Urothelium cell line (cell line): ENCODE measurements around the gene POLR1C.
"Not testable (repeated sequence)": the region's sequence is repeated elsewhere in the genome, so short reads cannot be mapped to it uniquely, and the experiment has no call there.

ENCODE experiments used
- DNase-seq: peaks from one replicate; pipeline ENCODE4 v3.0.0; 2011; ENCODE audit warnings: low spot score, mixed read lengths
- FAIRE-seq: peaks from 2 replicates; lab custom pipeline; 2011; peaks lifted over from hg19 to GRCh38; lab: Jason Lieb, UNC

POLR1C gene

DNA sequence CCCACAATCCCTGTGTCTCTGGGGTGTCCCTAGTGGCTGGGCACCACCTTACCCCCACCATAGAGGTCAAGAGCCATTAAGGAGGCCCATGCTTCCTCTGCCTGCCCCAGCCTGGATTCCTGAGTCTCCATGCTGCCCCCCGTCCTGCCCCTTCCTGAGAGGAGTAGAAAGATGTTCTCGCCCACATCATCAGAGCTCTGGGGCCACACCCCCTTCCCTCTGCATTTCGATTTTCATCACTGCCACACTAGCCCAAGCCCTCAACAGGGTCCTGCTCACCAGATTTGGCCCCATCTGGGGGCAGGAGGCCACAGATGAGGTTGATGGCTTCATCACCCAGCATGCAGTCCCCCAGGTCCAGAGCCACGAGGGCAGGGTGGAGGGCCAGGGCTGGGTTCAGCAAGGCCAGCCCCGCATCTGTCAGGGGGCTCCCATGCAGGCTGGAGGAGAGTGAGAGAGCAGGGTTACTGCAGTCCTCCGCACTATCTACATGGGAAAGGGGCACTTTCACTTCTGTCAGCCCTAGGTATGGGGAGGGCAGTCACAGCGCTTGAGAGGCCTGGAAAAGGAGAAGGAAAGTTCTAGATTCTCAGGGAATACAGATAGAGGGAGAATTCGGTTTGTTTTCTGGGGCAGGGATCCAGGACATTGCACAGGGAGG lies 8.3 kb upstream of the POLR1C start:
- FAIRE-seq (no peak), DNase-seq (no peak)

DNA sequence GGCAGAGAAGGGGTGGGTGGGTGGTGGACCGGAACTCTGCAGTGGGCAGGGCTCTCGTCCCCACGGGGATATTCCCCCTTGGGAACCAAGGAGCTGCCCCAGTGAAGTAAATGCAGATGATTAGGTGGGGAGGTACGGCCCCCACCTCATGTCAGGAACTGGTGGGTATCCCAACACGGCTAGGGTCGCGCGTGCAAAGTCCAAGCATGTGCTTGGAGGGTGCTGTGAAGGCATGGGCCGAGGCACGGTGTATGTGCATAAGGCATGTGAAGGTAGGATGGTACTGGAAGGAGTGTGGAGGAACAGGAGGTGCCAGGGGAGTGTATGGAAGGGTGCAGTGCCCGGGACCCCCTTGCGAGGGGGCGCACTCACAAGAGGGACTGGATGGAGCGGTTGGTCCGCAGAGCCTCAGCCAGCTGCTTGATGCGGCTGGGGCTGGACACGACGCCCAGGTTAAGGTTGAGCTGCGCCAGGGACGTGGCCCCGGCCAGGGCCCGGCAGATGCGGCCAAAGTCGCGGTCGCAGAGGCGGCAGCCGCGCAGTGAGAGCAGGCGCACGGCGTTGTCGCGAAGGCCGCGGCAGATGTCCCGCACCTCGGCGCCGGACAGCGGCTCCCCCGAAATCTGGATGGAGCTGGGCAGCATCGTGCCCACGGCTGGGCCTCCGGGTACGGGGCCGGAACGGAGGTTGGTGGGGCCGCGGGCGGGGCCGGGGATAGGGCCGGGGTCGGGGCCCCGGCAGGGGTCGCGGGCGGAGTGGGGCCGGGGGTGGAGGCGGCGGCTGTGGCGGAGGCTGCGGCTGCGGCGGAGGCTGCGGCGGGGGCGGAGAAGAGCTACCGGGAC lies 7.5 kb upstream of the POLR1C start:
- DNase-seq (no peak), FAIRE-seq (no peak)

DNA sequence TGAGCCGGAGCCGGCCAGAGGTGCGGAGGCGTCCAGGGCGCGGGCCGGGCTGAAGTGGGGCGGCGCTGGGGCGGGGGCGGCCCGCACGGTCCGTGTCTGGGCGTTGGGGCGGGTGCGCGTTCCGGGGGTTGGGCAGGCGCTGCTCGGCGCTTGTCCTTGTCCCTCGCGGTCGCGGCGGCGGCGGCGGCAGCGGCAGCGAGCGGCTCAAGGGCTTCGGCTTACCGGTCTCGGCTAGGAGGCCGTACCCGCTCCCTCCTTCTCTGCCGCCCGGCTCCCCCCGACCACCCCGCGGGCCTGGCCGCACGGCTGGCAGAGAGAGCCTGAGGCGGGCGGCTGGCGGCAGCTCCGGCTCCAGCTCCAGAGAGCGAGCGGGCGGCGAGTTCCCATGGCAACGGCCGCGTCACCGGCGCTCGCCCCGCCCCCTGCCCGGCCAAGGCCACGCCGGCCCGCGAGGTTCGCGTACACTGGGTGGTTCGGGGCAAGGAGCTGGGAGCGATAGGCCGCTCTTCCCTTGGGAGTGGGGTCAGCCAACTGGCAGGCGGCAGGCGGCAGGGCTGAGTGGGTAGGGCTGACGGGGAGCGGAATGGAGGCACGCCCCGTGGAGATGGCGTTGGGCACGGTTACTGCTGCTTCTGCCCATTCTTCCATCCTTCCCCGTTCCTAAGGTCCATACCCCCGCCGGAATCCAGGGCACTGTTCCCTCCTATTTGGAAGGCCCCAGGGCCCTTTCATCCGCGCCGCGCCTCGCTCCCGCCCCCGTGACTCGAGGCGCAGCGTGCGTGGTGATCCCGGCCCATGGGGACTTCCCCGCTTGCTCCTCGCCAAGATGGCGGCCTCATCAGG lies 6.7 kb upstream of the POLR1C start, which contains the start of gene LRRC73:
LRRC73 (minus strand) TSS at position 363 of the 843 bp plus-strand sequence. CDS start 561 bp downstream, outside the sequence.
- FAIRE-seq: peak; percentile 91
- DNase-seq: peak; percentile 91

DNA sequence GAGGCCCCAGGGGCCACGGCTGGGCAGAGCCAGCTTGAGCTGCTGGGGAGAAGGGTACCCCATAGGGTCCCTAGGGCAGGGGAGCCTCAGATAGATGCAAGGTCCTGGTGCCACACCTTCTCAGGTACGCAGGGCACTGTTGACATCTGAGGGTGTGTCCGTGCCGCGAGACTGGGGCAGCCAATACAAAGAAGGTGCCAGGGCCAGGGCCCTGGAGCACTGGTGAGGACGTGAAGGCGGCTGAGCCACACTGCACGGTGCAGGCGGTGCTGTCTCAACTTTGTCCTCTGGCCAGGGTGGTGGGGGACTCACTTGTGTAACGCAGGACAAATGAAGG lies 6.1 kb upstream of the POLR1C start:
- FAIRE-seq: no peak

DNA sequence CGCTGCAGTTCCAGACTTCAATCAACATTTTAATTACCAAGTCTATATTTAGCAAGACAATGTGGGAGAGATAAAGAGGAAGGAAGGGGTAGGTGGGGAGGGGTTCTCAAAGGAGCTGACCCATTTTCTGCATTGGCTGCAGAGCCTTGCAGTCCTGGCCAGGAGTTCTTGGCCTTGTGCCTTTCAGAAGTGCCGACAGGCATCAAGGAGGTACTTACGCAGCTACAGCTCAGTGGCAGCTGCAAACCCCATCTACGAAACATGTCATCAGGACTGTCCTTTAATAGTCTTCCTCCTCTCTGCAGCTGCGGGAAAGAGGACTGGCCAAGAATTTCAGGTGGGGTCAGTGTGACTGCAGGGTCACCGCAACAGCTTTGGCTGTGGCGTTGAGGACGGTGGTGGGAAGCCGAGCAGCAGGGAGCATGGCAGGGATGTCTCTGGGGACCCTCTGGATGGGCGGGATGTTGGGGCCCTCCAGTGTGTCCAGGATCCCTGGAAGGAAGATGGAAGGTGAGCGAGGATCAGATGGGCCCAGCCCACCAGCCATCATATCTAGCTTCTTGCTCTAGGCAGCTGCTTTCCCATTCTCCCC lies 5.0 kb upstream of the POLR1C start:
- no peak for DNase-seq
- FAIRE-seq: no peak

More for the DNA sequence above, 6.1 kb upstream of the POLR1C start:
- DNase-seq: no peak

DNA sequence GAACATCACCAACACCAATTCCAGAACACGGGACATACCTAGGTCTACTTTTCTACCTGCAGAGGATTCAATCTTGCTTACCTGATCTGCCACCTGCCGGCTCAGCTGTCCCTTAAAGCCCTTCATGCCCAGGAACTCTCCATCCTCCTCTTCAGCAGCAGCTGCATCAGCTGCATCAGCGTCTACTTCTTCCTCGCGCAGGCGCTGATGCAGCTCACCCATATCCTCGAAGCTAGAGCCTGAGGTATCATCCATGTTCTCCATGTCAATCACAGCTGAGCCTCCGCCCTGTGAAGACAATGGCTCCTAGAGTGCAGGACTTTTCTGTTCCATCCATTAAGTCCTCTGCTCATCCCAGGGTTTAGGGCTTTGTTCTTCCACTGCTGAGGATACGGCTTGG lies 1.1 kb upstream of the POLR1C start:
- DNase-seq (no peak), FAIRE-seq (no peak)

DNA sequence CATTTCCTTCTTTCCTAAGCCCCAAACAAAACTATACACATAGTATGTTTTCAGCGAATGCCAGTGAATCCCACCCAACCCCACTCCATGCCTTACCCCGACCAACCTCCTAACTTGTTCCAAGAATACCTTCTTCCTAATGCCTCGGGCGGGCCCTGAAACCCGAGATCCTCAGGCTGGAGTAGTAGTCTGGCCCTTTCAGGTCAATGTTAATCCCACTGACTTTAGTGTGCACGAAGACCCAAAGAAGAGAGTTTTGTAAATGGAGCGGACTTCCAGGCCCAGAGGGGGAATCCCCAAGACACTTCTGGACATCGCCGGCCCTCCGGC lies 557 bp upstream of the POLR1C start:
- DNase-seq (no peak), FAIRE-seq (no peak)

DNA sequence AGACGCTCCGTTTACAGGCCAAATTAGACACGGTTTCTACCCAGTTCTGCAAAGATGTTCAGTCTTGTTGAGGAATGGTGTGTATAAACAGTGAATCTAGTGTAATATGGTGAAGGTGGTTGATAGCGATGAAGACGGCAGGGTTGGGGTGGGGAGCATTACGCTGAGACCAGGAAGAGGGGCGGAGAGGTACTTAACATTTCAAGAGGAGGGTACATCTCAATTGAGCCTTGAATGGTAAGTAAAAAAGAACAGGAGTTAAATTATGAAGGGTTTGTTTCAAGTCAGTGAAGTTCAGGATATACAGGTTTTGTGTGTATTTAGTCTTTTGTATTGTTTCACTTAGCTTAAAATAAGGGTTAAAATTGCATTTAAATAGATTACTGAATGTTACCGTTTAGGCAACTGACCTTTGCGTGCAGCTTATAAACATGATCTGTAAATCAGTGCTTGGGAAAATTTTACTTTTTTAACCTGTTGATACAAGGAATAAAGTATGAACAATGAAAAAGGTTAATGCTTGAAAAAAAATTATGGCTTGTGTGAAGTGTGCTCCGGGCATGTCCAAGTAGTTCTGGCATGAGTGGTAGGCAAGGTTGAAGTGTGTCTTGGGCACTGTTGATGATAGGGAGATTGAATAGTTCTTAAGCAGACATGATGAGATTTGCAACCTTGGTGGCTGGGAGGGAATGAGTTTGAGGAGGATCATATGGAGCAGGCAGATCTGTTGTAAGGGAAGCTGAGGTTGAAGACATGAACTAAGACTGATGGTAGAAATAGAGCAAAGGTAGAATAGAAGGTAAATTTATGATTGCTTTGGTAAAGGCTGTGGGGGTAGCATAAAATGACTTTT lies 842 bp downstream of the POLR1C start:
- no peak for DNase-seq
- FAIRE-seq: no peak

DNA sequence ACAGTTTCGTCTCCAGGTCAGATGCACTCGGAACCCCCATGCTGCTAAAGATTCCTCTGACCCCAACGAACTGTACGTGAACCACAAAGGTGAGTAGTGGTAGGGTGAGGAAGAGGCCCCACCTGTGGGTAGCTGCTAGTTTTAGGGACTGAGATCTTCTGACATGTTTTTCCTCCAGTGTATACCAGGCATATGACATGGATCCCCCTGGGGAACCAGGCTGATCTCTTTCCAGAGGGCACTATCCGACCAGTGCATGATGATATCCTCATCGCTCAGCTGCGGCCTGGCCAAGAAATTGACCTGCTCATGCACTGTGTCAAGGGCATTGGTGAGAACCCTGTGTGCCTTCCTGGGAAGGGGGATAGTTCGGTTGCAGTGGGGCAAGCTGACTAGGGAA lies 3.2 kb downstream of the POLR1C start:
- no peak for FAIRE-seq

DNA sequence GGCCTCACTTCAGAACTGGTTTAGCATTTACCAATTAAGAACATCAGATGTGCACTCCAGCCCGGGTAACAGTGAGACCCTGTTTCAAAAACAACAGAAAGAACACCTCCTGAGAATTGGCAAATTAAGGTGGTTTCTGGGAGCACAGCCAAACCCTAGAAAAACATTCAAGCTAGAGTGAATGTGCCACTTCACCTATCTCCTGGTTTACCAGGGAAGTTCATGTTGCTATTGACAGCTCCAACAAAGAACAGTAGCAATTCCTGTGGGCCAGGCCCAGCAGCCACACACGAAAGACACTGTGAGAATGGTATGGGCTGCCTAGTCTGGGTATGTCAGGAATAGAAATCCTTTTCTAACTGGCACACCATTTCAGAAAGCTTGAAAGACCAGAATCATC lies 4.9 kb downstream of the POLR1C start:
- FAIRE-seq: no peak
- no peak for DNase-seq

More for the DNA sequence above, 3.2 kb downstream of the POLR1C start:
- DNase-seq: no peak

DNA sequence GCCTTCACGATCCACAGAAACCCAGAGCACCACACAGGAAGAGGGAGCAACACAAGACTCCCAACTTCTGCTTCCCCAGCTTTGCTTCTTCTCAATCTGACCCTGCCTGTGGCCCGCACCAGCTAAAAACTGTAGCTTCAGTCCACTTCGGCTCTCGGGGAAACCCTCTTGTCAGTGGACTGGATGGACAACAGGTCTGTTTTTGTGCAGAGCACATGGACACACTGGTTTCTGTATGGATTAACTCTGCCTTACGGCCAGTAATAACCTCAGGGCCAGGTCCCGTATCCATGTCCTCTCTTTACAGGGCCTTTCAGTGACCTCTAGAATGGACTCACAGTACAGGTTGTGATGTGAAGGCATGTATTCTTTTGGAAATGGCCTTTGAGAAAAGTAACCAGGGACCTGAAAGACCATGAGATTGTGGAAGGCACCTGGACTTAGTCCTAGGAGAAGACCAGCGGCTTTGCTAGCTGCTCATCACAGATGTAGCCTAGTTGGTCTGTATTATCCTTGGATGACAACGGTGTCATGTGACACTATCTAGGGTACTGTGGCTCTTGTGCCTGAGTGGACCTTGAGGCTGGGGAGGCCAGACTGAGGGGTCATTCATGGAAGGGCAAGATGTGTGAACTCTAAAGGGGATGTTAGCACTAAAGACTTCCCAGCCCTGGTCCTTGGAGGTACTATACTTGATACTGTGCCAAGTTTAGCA lies 5.8 kb downstream of the POLR1C start:
- FAIRE-seq (no peak), DNase-seq (no peak)

DNA sequence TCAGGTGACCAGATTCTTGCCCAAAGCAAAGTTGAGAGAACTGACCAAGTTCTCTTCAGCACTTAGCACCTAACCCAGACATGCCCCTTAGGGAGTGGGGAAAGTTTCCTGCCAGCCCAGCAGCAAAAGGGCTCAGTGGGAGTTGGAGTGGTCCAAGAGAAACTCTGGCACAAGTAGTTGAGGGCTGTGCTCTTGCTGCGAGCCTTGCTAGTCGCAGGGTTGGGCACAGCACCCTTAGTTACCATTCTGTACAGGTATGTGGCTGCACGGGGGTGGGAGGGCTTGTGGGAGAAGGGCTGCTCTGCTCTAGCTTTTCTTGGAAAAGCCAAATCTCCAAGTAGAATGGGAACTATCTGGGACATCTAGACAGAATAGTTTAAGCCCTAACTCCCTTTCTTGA lies 6.4 kb downstream of the POLR1C start:
- FAIRE-seq: no peak

DNA sequence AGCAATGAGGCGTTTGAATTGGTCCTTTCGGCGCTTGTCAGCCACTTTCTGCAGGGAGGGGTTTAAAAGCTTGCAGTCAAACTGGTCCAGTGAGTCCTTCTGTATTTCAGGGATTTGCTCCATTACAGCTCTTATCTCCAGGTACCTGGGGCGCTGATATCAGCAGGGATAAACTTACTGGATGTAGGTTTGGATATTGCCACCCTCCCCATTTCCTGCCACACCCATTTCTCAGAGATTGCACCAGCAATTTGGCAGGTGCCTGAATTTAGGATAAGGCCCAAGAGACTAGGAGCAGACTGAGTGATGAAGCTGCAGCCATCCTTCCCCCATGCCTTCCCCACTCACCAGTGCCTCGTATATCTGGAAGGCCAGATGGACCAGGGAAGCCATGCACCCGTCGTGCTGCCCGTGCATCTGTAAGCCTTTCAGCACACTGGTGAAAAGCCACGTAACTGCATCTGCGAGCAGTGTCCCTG lies 7.6 kb downstream of the POLR1C start:
- DNase-seq (no peak), FAIRE-seq (no peak)

More for the DNA sequence above, 6.4 kb downstream of the POLR1C start:
- DNase-seq: no peak

DNA sequence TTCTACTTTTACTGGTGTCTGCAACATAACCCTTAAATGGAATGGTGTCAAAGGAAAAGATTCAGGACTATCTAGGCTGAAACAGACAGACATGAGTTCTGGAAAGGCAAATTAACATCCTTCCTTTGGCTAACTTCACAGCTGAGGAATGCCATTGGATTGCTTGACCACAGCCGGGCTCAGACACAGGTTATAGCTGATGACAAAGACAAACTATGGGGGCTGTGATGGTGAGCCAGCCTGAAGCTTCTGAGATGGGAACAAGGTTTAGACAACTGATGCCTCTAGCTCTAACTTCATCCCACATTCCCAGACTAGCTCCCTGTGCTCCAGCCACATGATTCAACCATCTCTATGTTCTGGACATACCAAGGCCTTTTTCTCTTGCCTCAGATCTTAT lies 15.3 kb downstream of the POLR1C start:
- DNase-seq (no peak), FAIRE-seq (no peak)

DNA sequence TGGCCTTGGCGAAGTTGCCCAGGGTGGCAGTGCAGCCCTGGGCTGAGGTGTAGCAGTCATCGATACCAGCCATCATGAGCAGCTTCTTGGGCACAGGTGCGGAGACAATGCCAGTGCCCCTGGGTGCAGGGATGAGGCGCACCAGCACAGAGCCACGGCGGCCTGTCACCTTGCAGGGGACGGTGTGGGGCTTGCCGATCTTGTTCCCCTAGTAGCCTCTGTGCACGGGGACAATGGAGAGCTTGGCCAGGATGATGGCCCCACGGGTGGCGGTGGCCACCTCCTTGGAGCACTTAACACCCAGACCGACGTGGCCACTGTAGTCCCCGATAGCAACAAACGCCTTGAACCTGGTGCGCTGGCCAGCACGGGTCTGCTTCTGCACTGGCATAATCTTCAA lies 22.1 kb downstream of the POLR1C start:
- DNase-seq, FAIRE-seq: not testable (repeated sequence)

DNA sequence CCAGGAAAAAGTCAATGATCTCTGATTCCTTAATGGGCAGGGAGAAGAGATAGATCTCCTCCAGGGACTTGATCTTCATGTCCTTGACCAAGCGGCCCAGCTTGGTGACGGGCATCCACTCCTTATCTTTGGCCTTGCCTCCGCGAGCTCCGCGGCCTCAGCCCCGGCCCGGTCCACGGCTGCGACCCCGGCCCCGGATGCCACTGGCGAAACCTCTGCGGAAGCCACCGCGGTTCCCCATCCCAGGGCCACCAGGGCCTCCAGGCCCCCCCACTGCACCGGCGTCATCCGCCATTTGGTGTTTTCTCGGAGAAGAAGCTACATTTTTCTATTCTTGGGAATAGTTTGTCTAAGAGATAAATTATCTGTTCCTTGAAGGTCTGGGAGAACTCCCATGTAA lies 22.5 kb downstream of the POLR1C start:
- DNase-seq, FAIRE-seq: not testable (repeated sequence)

DNA sequence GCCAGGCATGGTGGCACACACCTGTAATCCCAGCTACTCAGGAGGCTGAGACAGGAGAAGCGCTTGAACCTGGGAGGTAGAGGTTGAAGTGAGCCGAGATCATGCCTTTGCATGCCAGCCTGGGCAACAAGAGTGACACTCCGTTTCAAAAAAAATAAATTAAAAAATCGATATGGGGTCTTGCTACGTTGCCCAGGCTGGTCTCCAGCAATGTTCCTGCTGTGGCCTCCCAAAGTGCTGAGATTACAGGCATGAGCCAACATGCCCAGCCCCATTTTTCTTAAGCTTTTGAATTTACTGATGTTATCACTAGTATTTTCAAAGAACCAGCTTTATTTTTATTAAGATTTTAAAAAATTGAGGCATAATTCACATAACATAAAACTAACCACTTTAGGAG lies 23.6 kb downstream of the POLR1C start:
- FAIRE-seq (no peak), DNase-seq (no peak)

DNA sequence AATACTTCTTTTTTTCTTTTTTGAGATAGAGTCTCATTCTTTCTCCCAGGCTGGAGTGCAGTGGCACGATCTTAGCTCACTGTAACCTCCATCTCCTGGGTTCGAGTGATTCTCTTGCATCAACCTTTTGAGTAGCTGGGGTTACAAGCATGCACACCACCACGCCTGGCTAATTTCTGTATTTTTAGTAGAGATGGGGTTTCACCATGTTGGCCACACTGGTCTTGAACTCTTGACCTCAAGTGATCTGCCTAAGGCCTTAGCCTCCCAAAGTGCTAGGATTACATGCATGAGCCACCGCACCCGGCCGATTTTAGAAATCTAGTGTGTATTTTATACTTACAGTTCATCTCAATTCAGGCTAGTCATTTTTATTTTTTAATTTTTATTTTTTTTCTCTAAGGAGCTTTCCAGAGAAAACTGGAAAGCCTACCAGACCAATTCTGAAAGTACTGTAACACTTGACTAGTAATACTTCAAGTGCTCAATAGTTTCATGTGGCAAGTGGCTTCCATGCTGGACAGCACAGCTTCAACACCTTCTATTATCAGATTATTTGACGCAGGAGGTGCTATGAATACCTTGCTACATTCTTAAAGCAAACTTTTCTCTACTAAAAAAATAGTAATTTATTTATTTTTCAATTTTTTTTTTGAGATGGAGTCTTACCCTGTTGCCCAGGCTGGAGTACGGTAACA lies 25.0 kb downstream of the POLR1C start:
- no peak for DNase-seq

DNA sequence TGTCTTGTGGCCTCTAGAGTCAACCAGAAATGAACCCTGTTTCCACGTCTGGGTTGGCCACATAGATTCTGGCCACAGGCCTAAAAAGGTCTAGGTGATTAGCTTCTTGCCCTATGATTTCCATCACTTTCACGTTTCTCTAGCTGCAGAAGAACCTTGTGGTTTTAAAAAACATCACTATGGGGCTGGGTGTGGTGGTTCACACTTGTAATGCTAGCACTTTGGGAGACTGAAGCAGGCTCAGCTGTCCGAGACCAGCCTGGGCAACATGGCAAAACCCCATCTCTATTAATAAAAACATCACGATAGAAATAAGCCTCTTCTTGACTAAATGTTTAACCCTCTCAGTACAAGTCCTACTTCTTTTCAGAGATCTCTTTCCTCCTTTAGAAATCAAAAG lies 27.6 kb downstream of the POLR1C start:
- DNase-seq (no peak), FAIRE-seq (no peak)

More for the DNA sequence above, 25.0 kb downstream of the POLR1C start:
- no peak for FAIRE-seq
